Gastrocnemius medialis (tissue), 4 donors: Measurements from ENCODE around the gene ZNF845.

Experiments
- CTCF ChIP-seq, 5 experiments: fragments of 450-650 bp in 3 of 5; fragments of 200-600 bp in 2 of 5; sonication (generic) in 2 of 5; IDR thresholded peaks in 4 of 5; conservative IDR thresholded peaks in 1 of 5; 1 replicate in 4 of 5; 2 replicates in 1 of 5; pipeline ENCODE4 v1.5.1; 2016 to 2019; ENCODE audit warnings: antibody characterized with exemption in 5 of 5, mild to moderate bottlenecking in 3 of 5, moderate library complexity in 3 of 5
- POLR2A ChIP-seq, 2 donors: fragments of 450-650 bp; IDR thresholded peaks; one replicate each; pipeline ENCODE4 v1.6.1; 2017; ENCODE audit warnings: antibody characterized with exemption in 2 of 2, mild to moderate bottlenecking in 2 of 2, moderate library complexity in 2 of 2

GRCh38 chr19:53357821-53358581 is 24.5 kb downstream of the ZNF845 start:
- TF ChIP-seq CTCF (IDR thresholded peaks at IDR 0.05 in 4 of 5, conservative IDR thresholded peaks at IDR 0.05 in 1 of 5) (no peak), POLR2A (IDR thresholded peaks at IDR 0.05) (no peak)
